Kidney epithelial cell (primary cell): ENCODE results near the gene SLC13A3. TPM values are rescaled to one million over a fixed set of nuclear protein-coding genes. Genes with fewer than 3 reads are reported as not detected.

Source experiments
- DNase-seq: peaks from one replicate; pipeline ENCODE4 v3.0.0-alpha.2; 2010; ENCODE audit warnings: low read depth
- H3K27me3 ChIP-seq: 2 replicates; pipeline ENCODE4 v1.6.0; 2011; ENCODE audit warnings: low read length; ENCODE audit not compliant: control insufficient read depth, insufficient read depth
- H3K36me3 ChIP-seq: 2 replicates; pipeline ENCODE4 v1.5.1; 2011; ENCODE audit warnings: low read length; ENCODE audit not compliant: control insufficient read depth, insufficient read depth
- H3K4me3 ChIP-seq: 2 replicates; pipeline ENCODE4 v1.5.1; 2011; ENCODE audit warnings: low read depth, mild to moderate bottlenecking, control low read depth, low read length
- CTCF ChIP-seq: IDR thresholded peaks from 2 replicates; pipeline ENCODE4 v1.5.1; 2011; ENCODE audit warnings: mild to moderate bottlenecking, moderate library complexity, low read length, control low read depth, inconsistent platforms; ENCODE audit not compliant: insufficient read depth, poor library complexity, severe bottlenecking
- total RNA-seq: library from RNA; depleted of rRNA; stranded (reverse); fragments of >200 nt; gene quantifications from 2 replicates; pipeline ENCODE4 v1.2.3, GENCODE V29; 2015

Gene SLC13A3
- total RNA-seq, 1 donor from 2014 or later = 3.4 TPM

GRCh38 chr20:46649650-46649949 is 1.7 kb downstream of the SLC13A3 start:
- TF ChIP-seq CTCF = no peak
- Histone ChIP-seq H3K4me3 (no peak overlapping the region), H3K27me3 (peaks cover 10% of the 10 kb centered on the region), H3K36me3 (no peaks in the 10 kb centered on the region)
- DNase-seq = no peak

DNA sequence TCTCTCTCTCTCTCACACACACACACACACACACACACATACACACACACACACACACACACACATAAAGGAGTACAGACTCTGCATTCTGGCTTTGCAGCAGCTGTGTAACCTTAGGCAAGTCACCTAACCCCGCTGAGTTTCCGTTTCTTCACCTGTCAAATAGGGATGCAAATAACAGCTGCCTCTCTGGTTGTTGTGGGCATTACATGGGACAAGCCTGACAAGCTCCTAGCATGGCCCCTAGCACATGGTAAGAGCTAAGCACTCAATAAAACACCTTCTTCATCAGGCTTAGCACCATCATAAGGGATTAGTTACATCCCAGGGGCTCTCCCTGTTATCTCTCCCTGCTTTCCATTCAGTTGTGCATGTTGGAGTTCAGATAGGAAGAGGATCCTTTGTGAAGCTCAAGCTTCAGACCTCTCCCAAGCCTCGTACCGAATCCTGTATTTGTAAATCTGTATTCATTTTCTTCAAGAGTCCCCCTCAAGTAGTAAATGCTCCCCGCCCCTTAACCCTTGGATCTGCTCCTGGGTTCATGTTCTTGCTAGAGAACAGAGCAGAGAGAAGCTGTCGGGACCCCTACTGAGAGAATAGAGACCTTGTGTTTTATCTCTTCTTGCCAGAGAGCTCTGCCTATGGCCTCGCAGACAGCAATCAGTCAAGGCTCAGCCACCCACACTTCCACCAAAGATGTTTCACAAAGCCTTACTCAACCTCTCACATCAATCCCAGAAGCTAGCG is 2.2 kb downstream of the SLC13A3 start:
- no peak for DNase-seq
- Histone ChIP-seq H3K4me3 (no peak overlapping the region), H3K27me3 (peaks cover 10% of the 10 kb centered on the region), H3K36me3 (no peaks in the 10 kb centered on the region)
- no peak for TF ChIP-seq CTCF

DNA sequence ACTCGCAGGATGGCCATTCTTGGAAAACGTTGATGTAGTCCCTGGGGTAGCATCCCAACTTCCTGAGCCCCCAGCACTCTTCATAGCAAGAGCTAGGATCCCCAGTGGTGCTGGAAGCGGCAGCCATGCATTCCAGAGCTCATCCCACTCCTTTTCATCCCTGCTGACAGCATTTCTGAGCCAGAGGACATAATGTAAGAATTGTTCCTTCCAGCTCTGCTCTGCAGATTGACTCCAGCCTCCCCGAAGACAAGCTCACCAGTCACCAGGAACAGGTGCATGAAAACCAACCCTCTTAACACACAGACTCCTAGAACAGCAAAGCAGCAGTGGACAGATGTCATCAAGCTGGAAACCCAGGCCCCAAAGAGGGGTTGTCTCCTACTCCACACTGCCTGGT is 3.8 kb downstream of the SLC13A3 start:
- TF ChIP-seq CTCF = no peak
- peaks cover 10% of the 10 kb centered on the region for H3K27me3 ChIP-seq

DNA sequence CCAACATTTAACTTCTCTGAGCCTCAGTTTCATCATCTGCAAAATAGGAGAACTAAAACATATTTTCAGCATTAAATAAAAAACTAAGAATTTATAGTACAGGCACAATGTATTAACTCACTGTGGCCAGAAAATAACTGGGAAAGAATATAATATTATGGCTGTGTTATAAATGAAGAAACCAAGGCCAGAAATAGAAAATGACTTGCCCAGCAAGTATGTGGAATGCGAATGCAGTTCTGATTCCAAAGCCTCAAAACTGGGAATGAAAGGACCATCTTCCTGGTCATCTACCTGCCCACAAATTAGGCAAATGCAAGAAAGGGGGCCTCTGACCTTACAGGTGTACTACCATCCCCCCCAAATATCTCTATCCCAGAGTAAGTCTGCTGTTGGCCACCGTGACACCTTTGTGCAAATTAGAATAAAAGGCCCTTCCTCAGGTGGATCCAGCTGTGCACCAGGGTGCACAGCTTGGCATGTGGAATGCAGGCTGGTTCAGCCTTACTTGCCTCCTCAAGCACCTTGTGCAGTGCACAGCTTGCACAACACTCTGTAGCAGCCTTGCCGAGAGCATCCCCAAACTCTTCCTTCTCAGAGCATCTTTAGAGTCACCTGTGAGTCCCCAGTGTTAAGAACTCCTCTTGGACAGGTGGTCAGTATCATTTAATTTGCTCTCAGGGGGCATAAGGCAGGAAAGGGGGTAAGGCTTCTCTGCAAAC is 4.4 kb downstream of the SLC13A3 start:
- Histone ChIP-seq H3K27me3 (peaks cover 10% of the 10 kb centered on the region), H3K36me3 (no peaks in the 10 kb centered on the region), H3K4me3 (no peak overlapping the region)
- TF ChIP-seq CTCF = no peak
- no peak for DNase-seq

More for the DNA sequence above, 3.8 kb downstream of the SLC13A3 start:
- no peaks in the 10 kb centered on the region for H3K36me3 ChIP-seq
- H3K4me3 ChIP-seq = no peak overlapping the region
- no peak for DNase-seq

GRCh38 chr20:46646122-46646521 is 5.1 kb downstream of the SLC13A3 start:
- Histone ChIP-seq H3K27me3 (peaks cover 4% of the 10 kb centered on the region), H3K4me3 (no peak overlapping the region), H3K36me3 (no peaks in the 10 kb centered on the region)
- no peak for TF ChIP-seq CTCF
- DNase-seq = no peak

DNA sequence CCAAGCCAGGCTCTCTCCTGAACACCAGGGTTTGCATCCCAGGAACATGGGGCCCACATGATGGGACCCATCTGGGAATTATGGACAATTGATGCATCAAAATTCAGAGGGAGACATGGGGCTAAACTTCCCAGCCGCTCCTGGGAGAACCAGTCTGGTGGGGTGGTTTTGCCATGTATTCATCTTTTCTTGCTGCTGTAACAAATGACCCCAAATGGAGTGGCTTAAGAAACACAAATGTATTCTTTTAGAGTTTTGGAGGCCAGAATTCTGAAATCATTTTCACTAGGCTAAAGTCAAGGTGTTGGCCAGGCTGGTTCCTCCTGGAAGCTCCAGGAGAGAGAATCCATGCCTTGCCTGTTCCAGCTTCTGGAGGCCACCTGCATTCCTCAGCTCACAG is 6.5 kb downstream of the SLC13A3 start:
- no peak for TF ChIP-seq CTCF
- DNase-seq = no peak
- no peak overlapping the region for H3K4me3 ChIP-seq
- H3K27me3 ChIP-seq = no peaks in the 10 kb centered on the region
- no peaks in the 10 kb centered on the region for H3K36me3 ChIP-seq
